A549 (cell line): Measurements from ENCODE around the gene INPP1. TPM values are rescaled to one million over a fixed set of nuclear protein-coding genes. Genes with fewer than 3 reads are reported as not detected.

ENCODE experiments used
- ATAC-seq, 2 experiments: fragments of 200-7000 bp in 1 of 2; fragments of >200 bp in 1 of 2; cut with Nextera tagmentation in 1 of 2; cut with Tn5 transposase in 1 of 2; 3 replicates each; pipeline versions ENCODE4 v1.8.0 to v1.9.1; 2018 to 2020; ENCODE audit warnings: mild to moderate bottlenecking in 1 of 2, moderate library complexity in 1 of 2
- CTCF ChIA-PET: fragments of 300-600 bp; sonication (Branson Sonifier 250); formaldehyde crosslinking; extraction: SDS; loops from one replicate; lab custom pipeline; 2021; ENCODE audit warnings: antibody characterized with exemption, inconsistent platforms; lab: Yijun Ruan, JAX
- POLR2A ChIA-PET: fragments of 350-600 bp; formaldehyde crosslinking; extraction: SDS; loops from one replicate; lab custom pipeline; 2021; ENCODE audit warnings: antibody characterized with exemption, inconsistent platforms; lab: Yijun Ruan, JAX
- DNase-seq, 2 experiments: peaks; one replicate each; pipeline versions ENCODE4 v3.0.0 to v3.0.0-alpha.2; 2011 to 2016; ENCODE audit warnings: low read depth in 1 of 2, low spot score in 1 of 2
- FAIRE-seq: peaks from 2 replicates; lab custom pipeline; 2011; peaks lifted over from hg19 to GRCh38; lab: Jason Lieb, UNC
- H3K27ac ChIP-seq, 2 experiments: fragments of >200 bp; sonication (Bioruptor Twin); formaldehyde crosslinking; 3 replicates each; pipeline ENCODE4 v1.5.1; 2016 to 2017
- H3K4me1 ChIP-seq: fragments of >200 bp; sonication (Bioruptor Twin); formaldehyde crosslinking; 3 replicates; pipeline ENCODE4 v1.6.1; 2016
- H3K4me2 ChIP-seq: fragments of >200 bp; sonication (Bioruptor Twin); formaldehyde crosslinking; 3 replicates; pipeline ENCODE4 v1.6.1; 2016
- H3K4me3 ChIP-seq: fragments of >200 bp; sonication (Bioruptor Twin); formaldehyde crosslinking; 3 replicates; pipeline ENCODE4 v1.5.1; 2016
- H3K9me3 ChIP-seq: fragments of >200 bp; sonication (Bioruptor Twin); formaldehyde crosslinking; 3 replicates; pipeline ENCODE4 v1.6.1; 2016
- CBX8 ChIP-seq: fragments of 200-600 bp; sonication (generic); IDR thresholded peaks from 2 replicates; pipeline ENCODE4 v1.6.1; 2016
- CEBPB ChIP-seq, 2 experiments: fragments of >200 bp in 1 of 2; sonication (Bioruptor Twin) in 1 of 2; formaldehyde crosslinking in 1 of 2; IDR thresholded peaks; 2 replicates each; pipeline ENCODE4 v1.6.1; 2012 to 2016
- CHD2 ChIP-seq: fragments of 150-350 bp; IDR thresholded peaks from 2 replicates; pipeline ENCODE4 v1.6.1; 2014; ENCODE audit warnings: low read length; ENCODE audit not compliant: partially characterized antibody
- CHD4 ChIP-seq: fragments of 200-600 bp; sonication (generic); IDR thresholded peaks from 2 replicates; pipeline ENCODE4 v1.6.1; 2016; ENCODE audit warnings: antibody characterized with exemption, mild to moderate bottlenecking, borderline replicate concordance
- EHF ChIP-seq: fragments of 250-450 bp; sonication (Bioruptor Pico); IDR thresholded peaks from 2 replicates; pipeline ENCODE4 v1.5.0; 2020; ENCODE audit warnings: mild to moderate bottlenecking
- EHMT2 ChIP-seq: fragments of 200-600 bp; sonication (generic); IDR thresholded peaks from 2 replicates; pipeline ENCODE4 v1.6.1; 2016; ENCODE audit warnings: antibody characterized with exemption, low read depth, mild to moderate bottlenecking, moderate library complexity
- EP300 ChIP-seq, 2 experiments: fragments of >200 bp; sonication (Bioruptor Twin); formaldehyde crosslinking; IDR thresholded peaks; 2 replicates in 1 of 2; 3 replicates in 1 of 2; pipeline ENCODE4 v1.6.1; 2016 to 2017
- ESRRA ChIP-seq: fragments of 150-350 bp; IDR thresholded peaks from 2 replicates; pipeline ENCODE4 v1.6.1; 2014; ENCODE audit warnings: mild to moderate bottlenecking, low read length, borderline replicate concordance
- HDAC2 ChIP-seq: fragments of 200-600 bp; sonication (generic); IDR thresholded peaks from 2 replicates; pipeline ENCODE4 v1.6.1; 2016
- HOXB5 ChIP-seq: fragments of 250-450 bp; sonication (Bioruptor Pico); IDR thresholded peaks from 2 replicates; pipeline ENCODE4 v1.5.0; 2020; ENCODE audit warnings: mild to moderate bottlenecking, moderate library complexity
- MAFK ChIP-seq: fragments of 450-650 bp; IDR thresholded peaks from 2 replicates; pipeline ENCODE4 v1.6.1; 2014; ENCODE audit not compliant: partially characterized antibody
- NFE2L2 ChIP-seq: fragments of 150-350 bp; conservative IDR thresholded peaks from 2 replicates; pipeline ENCODE4 v1.6.1; 2014; ENCODE audit warnings: low read length
- PHF8 ChIP-seq: fragments of 200-600 bp; sonication (generic); IDR thresholded peaks from 2 replicates; pipeline ENCODE4 v1.6.1; 2016; ENCODE audit warnings: low read depth, mild to moderate bottlenecking, antibody characterized with exemption, moderate library complexity, borderline replicate concordance
- POLR2A ChIP-seq: IDR thresholded peaks from 2 replicates; pipeline ENCODE4 v1.6.1; 2012; ENCODE audit warnings: mild to moderate bottlenecking, low read length
- POLR2AphosphoS2 ChIP-seq: conservative IDR thresholded peaks from 2 replicates; pipeline ENCODE4 v1.6.1; 2012; ENCODE audit warnings: low read length, improper control_type of control experiment, inconsistent platforms
- RARB ChIP-seq: fragments of 250-450 bp; sonication (Bioruptor Pico); IDR thresholded peaks from 2 replicates; pipeline ENCODE4 v1.8.0; 2021; ENCODE audit warnings: mild to moderate bottlenecking, moderate library complexity
- RCOR1 ChIP-seq: fragments of 150-350 bp; IDR thresholded peaks from 2 replicates; pipeline ENCODE4 v1.6.1; 2014; ENCODE audit warnings: antibody characterized with exemption, low read length, low read depth
- RFX5 ChIP-seq: fragments of 450-650 bp; IDR thresholded peaks from 2 replicates; pipeline ENCODE4 v1.7.1; 2014; ENCODE audit warnings: antibody characterized with exemption, mild to moderate bottlenecking, moderate library complexity
- RNF2 ChIP-seq: fragments of 200-600 bp; sonication (generic); IDR thresholded peaks from 2 replicates; pipeline ENCODE4 v1.6.1; 2016; ENCODE audit warnings: low read depth, mild to moderate bottlenecking, antibody characterized with exemption, moderate library complexity, borderline replicate concordance
- SMC3 ChIP-seq: fragments of >200 bp; sonication (Bioruptor Twin); formaldehyde crosslinking; IDR thresholded peaks from 3 replicates; pipeline ENCODE4 v1.6.1; 2018; ENCODE audit warnings: inconsistent platforms
- ZC3H11A ChIP-seq: fragments of 450-650 bp; IDR thresholded peaks from 2 replicates; pipeline ENCODE4 v1.6.1; 2014; ENCODE audit warnings: antibody characterized with exemption, mild to moderate bottlenecking
- ZSCAN20 ChIP-seq: fragments of 250-450 bp; sonication (Bioruptor Pico); IDR thresholded peaks from 2 replicates; pipeline ENCODE4 v1.8.0; 2022; ENCODE audit warnings: mild to moderate bottlenecking, moderate library complexity
- WGBS: methylation state at CpG from one replicate; pipeline ENCODE4 v1.1.6; 2017; ENCODE audit errors: missing lambda C conversion rate; 5-methylcytosine and 5-hydroxymethylcytosine counted together
- polyA plus RNA-seq, 4 experiments: library from polyadenylated mRNA; depleted of rRNA in 3 of 4; stranded (reverse); fragments of >200 nt; fragmentation: RNase III in 1 of 4; extraction: RNeasy Plus Mini Kit Qiagen cat#74134 plus additional on column Dnase treatment in 1 of 4; gene quantifications; 2 replicates in 3 of 4; 3 replicates in 1 of 4; pipeline ENCODE4 v1.2.3, GENCODE V29; 2011 to 2017
- TF ChIP-seq, protein P1 (sequence below): fragments of >200 bp; sonication (Bioruptor Twin); formaldehyde crosslinking; IDR thresholded peaks from 2 replicates; pipeline ENCODE4 v1.6.1; 2016
- TF ChIP-seq, protein P2 (sequence below): fragments of 250-450 bp; sonication (Bioruptor Pico); IDR thresholded peaks from 2 replicates; pipeline ENCODE4 v1.5.0; 2021; ENCODE audit warnings: mild to moderate bottlenecking, moderate library complexity, borderline replicate concordance
- TF ChIP-seq, protein P3 (sequence below): fragments of 200-600 bp; sonication (generic); IDR thresholded peaks from 2 replicates; pipeline ENCODE4 v1.6.1; 2016; ENCODE audit warnings: antibody characterized with exemption, mild to moderate bottlenecking, moderate library complexity
- TF ChIP-seq, protein P4 (sequence below): IDR thresholded peaks from 2 replicates; pipeline ENCODE4 v1.6.1; 2012
- TF ChIP-seq, protein P5 (sequence below): fragments of >200 bp; sonication (Bioruptor Twin); formaldehyde crosslinking; IDR thresholded peaks from 3 replicates; pipeline ENCODE4 v1.5.1; 2016

INPP1 gene
- polyA plus RNA-seq, 2 of the 4 experiments (the other 2 are of a cell fraction): 12.8 to 18.4 TPM

DNA sequence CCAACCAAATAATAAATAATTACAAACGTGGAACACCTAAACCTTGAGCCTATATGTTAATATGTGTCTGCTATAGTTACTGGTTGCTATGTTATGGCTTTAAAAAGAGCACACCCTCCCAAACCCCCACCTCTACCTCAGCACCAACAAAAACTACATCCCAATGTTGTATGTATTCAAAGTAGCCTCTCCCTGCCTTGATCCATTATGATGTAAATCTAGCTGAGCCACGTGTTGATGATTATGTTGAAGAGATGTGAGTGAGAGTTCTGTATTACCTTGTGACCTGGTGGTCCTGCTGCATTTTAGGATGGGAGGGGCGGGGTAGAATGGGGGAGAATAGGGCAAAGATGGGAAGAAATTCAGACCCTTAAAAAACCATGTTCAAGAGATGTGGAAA is 69.6 kb downstream of the INPP1 start:
- ATAC-seq: no peak

DNA sequence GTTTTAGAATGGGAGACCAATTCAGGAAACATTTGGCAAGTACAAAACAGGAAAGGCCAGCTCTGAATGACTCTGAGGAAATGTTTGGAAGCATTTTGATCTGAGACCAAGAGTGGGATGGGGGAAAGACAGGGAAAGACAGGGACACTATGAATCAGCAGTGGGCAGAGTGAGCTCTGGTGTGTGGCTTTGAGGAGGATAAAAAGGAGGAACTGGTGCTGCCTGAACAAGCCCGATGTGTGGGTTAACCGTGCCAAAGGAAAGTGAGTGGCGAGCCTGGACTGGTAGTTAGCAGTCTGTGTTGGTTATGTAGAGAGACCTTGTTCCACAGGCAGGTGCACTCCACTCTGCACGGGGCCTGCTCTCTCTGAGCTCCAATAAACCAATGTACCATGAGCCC is 70.0 kb downstream of the INPP1 start:
- ChIA-PET POLR2A (no interaction called here), CTCF (no interaction called here)
- DNase-seq (no peak), FAIRE-seq (no peak), ATAC-seq (no peak)
- 89% methylated on average over 4 of the region's 4 CpGs for WGBS
- H3K4me3 ChIP-seq: no peak overlapping the region
- H3K4me2 ChIP-seq: no peak overlapping the region
- TF ChIP-seq, protein P1, sequence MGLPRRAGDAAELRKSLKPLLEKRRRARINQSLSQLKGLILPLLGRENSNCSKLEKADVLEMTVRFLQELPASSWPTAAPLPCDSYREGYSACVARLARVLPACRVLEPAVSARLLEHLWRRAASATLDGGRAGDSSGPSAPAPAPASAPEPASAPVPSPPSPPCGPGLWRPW: no peak
- TF ChIP-seq PHF8: no peak
- TF ChIP-seq POLR2A: no peak
- TF ChIP-seq CHD4: no peak
- no peak for TF ChIP-seq CEBPB (IDR thresholded peaks at IDR 0.05)
- no peak for TF ChIP-seq CBX8
- TF ChIP-seq MAFK: no peak
- TF ChIP-seq EHF: no peak
- TF ChIP-seq EP300 (IDR thresholded peaks at IDR 0.05): no peak
- TF ChIP-seq SMC3: no peak
- no peak for TF ChIP-seq ZC3H11A
- no peak for TF ChIP-seq EHMT2
- TF ChIP-seq HDAC2: no peak
- TF ChIP-seq HOXB5 (CRISPR knock-in tag): no peak
- TF ChIP-seq ESRRA: no peak
- no peak for TF ChIP-seq RNF2
- TF ChIP-seq, all 56 proteins: peak for 0
- Histone ChIP-seq H3K4me1 (peaks cover 17% of the 10 kb centered on the region; the same call in 2 of the 3 replicates), H3K9me3 (no peaks in the 10 kb centered on the region), H3K27ac (no peak overlapping the region)

More for the DNA sequence above, 69.6 kb downstream of the INPP1 start:
- TF ChIP-seq RFX5 (no peak), RARB (CRISPR knock-in tag) (no peak), ZSCAN20 (CRISPR knock-in tag) (no peak), SMC3 (no peak), HDAC2 (no peak), CHD2 (no peak), RNF2 (no peak), CEBPB (IDR thresholded peaks at IDR 0.05) (no peak), RCOR1 (no peak), NFE2L2 (no peak), EP300 (IDR thresholded peaks at IDR 0.05) (no peak), POLR2AphosphoS2 (no peak)
- TF ChIP-seq, protein P2, sequence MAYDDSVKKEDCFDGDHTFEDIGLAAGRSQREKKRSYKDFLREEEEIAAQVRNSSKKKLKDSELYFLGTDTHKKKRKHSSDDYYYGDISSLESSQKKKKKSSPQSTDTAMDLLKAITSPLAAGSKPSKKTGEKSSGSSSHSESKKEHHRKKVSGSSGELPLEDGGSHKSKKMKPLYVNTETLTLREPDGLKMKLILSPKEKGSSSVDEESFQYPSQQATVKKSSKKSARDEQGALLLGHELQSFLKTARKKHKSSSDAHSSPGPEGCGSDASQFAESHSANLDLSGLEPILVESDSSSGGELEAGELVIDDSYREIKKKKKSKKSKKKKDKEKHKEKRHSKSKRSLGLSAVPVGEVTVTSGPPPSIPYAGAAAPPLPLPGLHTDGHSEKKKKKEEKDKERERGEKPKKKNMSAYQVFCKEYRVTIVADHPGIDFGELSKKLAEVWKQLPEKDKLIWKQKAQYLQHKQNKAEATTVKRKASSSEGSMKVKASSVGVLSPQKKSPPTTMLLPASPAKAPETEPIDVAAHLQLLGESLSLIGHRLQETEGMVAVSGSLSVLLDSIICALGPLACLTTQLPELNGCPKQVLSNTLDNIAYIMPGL (CRISPR knock-in tag): no peak
- TF ChIP-seq, protein P3, sequence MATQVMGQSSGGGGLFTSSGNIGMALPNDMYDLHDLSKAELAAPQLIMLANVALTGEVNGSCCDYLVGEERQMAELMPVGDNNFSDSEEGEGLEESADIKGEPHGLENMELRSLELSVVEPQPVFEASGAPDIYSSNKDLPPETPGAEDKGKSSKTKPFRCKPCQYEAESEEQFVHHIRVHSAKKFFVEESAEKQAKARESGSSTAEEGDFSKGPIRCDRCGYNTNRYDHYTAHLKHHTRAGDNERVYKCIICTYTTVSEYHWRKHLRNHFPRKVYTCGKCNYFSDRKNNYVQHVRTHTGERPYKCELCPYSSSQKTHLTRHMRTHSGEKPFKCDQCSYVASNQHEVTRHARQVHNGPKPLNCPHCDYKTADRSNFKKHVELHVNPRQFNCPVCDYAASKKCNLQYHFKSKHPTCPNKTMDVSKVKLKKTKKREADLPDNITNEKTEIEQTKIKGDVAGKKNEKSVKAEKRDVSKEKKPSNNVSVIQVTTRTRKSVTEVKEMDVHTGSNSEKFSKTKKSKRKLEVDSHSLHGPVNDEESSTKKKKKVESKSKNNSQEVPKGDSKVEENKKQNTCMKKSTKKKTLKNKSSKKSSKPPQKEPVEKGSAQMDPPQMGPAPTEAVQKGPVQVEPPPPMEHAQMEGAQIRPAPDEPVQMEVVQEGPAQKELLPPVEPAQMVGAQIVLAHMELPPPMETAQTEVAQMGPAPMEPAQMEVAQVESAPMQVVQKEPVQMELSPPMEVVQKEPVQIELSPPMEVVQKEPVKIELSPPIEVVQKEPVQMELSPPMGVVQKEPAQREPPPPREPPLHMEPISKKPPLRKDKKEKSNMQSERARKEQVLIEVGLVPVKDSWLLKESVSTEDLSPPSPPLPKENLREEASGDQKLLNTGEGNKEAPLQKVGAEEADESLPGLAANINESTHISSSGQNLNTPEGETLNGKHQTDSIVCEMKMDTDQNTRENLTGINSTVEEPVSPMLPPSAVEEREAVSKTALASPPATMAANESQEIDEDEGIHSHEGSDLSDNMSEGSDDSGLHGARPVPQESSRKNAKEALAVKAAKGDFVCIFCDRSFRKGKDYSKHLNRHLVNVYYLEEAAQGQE: no peak
- TF ChIP-seq, protein P4, sequence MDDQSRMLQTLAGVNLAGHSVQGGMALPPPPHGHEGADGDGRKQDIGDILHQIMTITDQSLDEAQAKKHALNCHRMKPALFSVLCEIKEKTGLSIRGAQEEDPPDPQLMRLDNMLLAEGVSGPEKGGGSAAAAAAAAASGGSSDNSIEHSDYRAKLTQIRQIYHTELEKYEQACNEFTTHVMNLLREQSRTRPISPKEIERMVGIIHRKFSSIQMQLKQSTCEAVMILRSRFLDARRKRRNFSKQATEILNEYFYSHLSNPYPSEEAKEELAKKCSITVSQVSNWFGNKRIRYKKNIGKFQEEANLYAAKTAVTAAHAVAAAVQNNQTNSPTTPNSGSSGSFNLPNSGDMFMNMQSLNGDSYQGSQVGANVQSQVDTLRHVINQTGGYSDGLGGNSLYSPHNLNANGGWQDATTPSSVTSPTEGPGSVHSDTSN: no peak
- TF ChIP-seq, protein P5, sequence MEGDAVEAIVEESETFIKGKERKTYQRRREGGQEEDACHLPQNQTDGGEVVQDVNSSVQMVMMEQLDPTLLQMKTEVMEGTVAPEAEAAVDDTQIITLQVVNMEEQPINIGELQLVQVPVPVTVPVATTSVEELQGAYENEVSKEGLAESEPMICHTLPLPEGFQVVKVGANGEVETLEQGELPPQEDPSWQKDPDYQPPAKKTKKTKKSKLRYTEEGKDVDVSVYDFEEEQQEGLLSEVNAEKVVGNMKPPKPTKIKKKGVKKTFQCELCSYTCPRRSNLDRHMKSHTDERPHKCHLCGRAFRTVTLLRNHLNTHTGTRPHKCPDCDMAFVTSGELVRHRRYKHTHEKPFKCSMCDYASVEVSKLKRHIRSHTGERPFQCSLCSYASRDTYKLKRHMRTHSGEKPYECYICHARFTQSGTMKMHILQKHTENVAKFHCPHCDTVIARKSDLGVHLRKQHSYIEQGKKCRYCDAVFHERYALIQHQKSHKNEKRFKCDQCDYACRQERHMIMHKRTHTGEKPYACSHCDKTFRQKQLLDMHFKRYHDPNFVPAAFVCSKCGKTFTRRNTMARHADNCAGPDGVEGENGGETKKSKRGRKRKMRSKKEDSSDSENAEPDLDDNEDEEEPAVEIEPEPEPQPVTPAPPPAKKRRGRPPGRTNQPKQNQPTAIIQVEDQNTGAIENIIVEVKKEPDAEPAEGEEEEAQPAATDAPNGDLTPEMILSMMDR: no peak
- no peak overlapping the region for H3K27ac ChIP-seq
- H3K4me1 ChIP-seq: peaks cover 17% of the 10 kb centered on the region; the same call in 2 of the 3 replicates
- 49% methylated on average over 3 of the region's 3 CpGs for WGBS
- ChIA-PET POLR2A (no interaction called here), CTCF (no interaction called here)
- FAIRE-seq (no peak), DNase-seq (no peak)
- H3K4me3 ChIP-seq: no peak overlapping the region
- H3K4me2 ChIP-seq: no peak overlapping the region
- no peaks in the 10 kb centered on the region for H3K9me3 ChIP-seq
